TTC549 (cell line): ENCODE measurements around the gene PCDHGB5.
"Not testable (repeated sequence)": the region's sequence is repeated elsewhere in the genome, so short reads cannot be mapped to it uniquely, and the experiment has no call there.

Experiments
- FAIRE-seq: peaks from 2 replicates; lab custom pipeline; 2012; peaks lifted over from hg19 to GRCh38; lab: Jason Lieb, UNC

The PCDHGB5 gene

DNA sequence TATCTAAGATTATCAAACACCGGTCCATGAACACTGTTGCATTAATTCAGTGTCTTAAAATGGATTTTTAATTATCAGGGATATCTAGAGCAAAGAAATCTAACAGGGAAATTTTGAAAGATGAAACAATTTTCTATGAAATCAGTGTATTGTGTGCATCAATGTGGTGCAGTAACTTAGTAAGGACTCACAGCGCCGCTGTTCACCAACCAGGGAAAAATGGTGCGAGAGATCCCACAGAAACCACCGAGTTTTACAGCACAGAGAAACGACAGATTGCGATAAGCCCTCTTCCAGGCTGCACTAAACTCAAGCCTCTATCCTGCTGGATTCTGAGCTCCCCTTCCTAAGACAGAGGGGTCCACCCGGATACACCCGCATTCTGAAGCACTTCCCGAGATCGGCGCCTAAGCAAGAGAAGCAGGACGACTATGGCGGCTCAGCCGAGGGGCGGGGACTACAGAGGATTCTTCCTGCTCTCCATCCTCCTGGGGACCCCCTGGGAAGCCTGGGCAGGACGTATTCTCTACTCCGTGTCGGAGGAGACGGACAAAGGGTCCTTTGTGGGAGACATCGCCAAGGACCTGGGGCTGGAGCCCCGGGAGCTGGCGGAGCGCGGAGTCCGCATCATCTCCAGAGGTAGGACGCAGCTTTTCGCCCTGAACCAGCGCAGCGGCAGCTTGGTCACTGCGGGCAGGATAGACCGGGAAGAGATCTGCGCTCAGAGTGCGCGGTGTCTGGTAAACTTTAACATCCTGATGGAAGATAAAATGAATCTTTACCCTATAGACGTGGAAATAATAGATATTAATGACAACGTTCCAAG lies 15.1 kb upstream of the PCDHGB5 start, which contains the start of gene PCDHGA7:
Gene PCDHGA7 (plus strand): TSS at position 274 of the 826 bp plus-strand sequence. CDS start 158 bp downstream, at position 432.
- no peak for FAIRE-seq

DNA sequence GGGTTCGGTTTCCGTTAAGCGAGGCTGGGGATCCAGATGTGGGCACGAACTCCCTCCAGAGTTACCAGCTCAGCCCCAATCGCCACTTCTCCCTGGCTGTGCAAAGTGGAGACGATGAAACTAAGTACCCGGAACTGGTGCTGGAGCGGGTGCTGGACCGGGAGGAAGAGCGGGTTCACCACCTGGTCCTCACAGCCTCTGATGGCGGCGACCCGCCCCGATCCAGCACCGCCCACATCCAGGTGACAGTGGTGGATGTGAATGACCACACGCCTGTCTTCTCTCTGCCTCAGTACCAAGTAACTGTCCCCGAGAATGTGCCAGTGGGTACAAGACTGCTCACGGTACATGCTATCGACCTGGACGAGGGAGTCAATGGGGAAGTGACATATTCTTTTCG lies 14.4 kb upstream of the PCDHGB5 start:
- no peak for FAIRE-seq

DNA sequence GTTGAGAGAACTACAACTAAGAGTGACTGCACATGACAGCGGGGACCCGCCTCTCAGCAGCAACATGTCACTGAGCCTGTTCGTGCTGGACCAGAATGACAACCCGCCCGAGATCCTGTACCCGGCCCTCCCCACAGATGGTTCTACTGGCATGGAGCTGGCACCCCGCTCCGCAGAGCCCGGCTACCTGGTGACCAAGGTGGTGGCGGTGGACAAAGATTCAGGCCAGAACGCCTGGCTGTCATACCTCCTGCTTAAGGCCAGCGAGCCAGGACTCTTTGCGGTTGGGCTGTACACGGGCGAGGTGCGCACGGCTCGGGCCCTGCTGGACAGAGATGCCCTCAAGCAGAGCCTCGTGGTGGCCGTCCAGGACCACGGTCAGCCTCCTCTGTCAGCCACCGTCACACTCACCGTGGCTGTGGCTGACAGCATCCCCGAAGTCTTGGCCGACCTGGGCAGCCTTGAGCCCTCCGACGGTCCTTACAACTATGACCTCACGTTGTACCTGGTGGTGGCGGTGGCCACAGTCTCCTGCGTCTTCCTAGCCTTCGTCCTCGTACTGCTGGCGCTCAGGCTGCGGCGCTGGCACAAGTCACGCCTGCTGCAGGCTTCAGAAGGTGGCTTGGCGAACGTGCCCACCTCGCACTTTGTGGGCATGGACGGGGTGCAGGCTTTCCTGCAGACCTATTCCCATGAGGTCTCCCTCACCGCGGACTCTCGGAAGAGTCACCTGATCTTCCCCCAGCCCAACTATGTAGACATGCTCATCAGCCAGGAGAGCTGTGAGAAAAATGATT lies 13.1 kb upstream of the PCDHGB5 start:
- no peak for FAIRE-seq

GRCh38 chr5:141387557-141388311 lies 10.0 kb upstream of the PCDHGB5 start, which contains the start of gene PCDHGB4:
Gene PCDHGB4, plus strand, starts transcription at chr5:141387698. Its CDS starts 187 bp downstream, at chr5:141387885.
- FAIRE-seq: not testable (repeated sequence)

- no peak for FAIRE-seq
These were observed 9.1 kb upstream of the PCDHGB5 start for GRCh38 chr5:141388661-141389060.

DNA sequence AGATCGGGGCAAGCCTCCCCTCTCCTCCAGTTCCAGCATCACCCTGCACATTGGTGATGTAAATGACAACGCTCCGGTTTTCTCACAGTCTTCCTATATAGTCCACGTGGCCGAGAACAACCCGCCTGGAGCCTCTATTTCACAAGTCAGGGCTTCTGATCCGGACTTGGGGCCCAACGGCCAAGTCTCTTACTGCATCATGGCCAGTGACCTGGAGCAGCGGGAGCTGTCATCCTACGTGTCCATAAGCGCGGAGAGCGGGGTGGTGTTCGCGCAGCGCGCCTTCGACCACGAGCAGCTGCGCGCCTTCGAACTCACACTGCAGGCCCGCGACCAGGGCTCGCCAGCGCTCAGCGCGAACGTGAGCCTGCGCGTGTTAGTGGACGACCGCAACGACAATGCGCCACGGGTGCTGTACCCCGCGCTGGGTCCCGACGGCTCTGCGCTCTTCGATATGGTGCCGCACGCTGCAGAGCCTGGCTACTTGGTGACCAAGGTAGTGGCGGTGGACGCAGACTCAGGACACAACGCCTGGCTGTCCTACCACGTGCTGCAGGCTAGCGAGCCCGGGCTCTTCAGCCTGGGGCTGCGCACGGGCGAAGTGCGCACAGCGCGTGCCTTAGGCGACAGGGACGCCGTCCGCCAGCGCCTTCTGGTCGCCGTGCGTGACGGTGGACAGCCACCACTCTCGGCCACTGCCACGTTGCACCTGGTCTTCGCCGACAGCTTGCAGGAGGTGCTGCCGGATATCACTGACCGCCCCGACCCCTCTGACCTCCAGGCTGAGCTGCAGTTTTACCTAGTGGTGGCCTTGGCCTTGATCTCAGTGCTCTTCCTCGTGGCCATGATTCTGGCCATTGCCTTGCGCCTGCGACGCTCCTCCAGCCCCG lies 8.3 kb upstream of the PCDHGB5 start:
- FAIRE-seq: no peak

GRCh38 chr5:141392429-141393198 lies 5.1 kb upstream of the PCDHGB5 start, which contains the start of gene PCDHGA8:
Gene PCDHGA8, plus strand, starts transcription at chr5:141392633. Its CDS starts 181 bp downstream, at chr5:141392814.
- FAIRE-seq: no peak

DNA sequence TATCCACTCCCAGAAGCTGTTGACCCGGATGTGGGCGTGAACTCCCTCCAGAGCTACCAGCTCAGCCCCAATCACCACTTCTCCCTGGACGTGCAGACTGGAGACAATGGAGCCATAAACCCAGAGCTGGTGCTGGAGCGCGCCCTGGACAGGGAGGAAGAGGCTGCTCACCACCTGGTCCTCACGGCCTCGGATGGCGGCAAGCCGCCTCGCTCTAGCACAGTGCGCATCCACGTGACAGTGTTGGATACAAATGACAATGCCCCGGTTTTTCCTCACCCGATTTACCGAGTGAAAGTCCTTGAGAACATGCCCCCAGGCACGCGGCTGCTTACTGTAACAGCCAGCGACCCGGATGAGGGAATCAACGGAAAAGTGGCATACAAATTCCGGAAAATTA lies 4.5 kb upstream of the PCDHGB5 start:
- no peak for FAIRE-seq

DNA sequence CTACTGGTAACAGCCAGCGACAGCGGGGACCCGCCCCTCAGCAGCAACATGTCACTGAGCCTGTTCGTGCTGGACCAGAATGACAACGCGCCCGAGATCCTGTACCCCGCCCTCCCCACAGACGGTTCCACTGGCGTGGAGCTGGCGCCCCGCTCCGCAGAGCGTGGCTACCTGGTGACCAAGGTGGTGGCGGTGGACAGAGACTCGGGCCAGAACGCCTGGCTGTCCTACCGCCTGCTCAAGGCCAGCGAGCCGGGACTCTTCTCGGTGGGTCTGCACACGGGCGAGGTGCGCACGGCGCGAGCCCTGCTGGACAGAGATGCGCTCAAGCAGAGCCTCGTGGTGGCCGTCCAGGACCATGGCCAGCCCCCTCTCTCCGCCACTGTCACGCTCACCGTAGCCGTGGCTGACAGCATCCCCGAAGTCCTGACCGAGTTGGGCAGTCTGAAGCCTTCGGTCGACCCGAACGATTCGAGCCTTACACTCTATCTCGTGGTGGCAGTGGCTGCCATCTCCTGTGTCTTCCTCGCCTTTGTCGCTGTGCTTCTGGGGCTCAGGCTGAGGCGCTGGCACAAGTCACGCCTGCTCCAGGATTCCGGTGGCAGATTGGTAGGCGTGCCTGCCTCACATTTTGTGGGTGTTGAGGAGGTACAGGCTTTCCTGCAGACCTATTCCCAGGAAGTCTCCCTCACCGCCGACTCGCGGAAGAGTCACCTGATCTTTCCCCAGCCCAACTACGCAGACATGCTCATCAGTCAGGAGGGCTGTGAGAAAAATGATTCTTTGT lies 3.2 kb upstream of the PCDHGB5 start:
- not testable (repeated sequence) for FAIRE-seq

- no peak for FAIRE-seq
These were observed 861 bp downstream of the PCDHGB5 start for GRCh38 chr5:141398608-141399007.

- FAIRE-seq: no peak
These were observed 2.0 kb downstream of the PCDHGB5 start for GRCh38 chr5:141399555-141400258.

- no peak for FAIRE-seq
These were observed 5.0 kb downstream of the PCDHGB5 start, which contains the start of gene PCDHGA9 for GRCh38 chr5:141402553-141403243. Gene PCDHGA9, plus strand, starts transcription at chr5:141402778. Its CDS starts 175 bp downstream, at chr5:141402953.

DNA sequence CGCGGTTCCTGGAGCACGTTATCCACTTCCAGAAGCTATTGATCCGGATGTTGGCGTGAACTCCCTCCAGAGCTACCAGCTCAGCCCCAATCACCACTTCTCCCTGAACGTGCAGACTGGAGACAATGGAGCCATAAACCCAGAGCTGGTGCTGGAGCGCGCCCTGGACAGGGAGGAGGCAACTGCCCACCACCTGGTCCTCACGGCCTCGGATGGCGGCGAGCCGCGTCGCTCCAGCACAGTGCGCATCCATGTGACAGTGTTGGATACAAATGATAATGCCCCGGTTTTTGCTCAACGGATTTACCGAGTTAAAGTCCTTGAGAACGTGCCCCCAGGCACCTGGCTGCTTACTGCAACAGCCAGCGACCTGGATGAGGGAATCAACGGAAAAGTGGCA lies 5.6 kb downstream of the PCDHGB5 start:
- no peak for FAIRE-seq

DNA sequence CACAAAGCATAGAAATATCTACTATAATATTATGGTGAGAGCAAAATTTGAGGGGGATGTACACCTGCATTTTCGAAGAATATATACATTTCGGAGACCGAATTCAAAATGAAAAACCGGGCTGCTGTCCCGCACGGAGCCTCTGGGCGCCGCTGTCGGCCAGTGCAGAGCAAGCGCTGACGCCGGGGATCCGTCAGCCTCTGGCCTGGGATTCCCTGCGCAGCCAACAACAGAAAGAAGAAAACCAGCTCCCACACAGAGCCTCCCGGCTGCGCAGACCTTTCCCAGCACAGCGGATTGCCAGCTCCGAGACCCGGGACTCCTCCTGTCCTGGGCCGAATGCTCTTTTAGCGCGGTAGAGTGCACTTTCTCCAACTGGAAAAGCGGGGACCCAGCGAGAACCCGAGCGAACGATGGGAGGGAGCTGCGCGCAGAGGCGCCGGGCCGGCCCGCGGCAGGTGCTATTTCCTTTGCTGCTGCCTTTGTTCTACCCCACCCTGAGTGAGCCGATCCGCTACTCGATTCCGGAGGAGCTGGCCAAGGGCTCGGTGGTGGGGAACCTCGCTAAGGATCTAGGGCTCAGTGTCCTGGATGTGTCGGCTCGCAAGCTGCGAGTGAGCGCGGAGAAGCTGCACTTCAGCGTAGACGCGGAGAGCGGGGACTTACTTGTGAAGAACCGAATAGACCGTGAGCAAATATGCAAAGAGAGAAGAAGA lies 10.2 kb downstream of the PCDHGB5 start, which contains the start of gene PCDHGB6:
Gene PCDHGB6 (plus strand): TSS at position 232 of the 716 bp plus-strand sequence. CDS start 182 bp downstream, at position 414.
- not testable (repeated sequence) for FAIRE-seq

GRCh38 chr5:141409598-141410306 lies 12.0 kb downstream of the PCDHGB5 start:
- FAIRE-seq: no peak

DNA sequence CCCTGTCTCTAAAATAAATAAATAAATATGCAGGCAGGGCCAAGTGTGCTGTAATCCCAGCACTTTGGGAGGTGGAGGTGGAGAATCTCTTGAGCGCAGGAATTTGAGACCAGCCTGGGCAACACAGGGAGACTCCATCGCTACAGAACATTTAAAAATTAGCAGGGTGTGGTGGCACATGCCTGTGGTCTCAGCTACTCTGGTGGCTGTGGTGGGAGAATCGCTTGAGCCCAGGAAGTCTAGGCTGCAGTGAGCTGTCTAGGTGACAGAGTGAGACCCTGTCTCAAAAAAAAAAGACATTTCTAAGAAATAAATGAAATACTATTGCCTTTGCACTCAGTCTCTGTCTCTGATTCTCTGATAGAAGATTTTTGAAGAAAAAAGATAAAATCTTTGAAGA lies 13.8 kb downstream of the PCDHGB5 start:
- FAIRE-seq: no peak
